ENCODE measurements around the gene KCNB1.

The KCNB1 gene

GRCh38 chr20:49471397-49471796 is 11.1 kb downstream of the KCNB1 start:
- DNase-seq (ENCODE audit: low read depth in 2 of 2, low spot score in 1 of 2), result no peak

DNA sequence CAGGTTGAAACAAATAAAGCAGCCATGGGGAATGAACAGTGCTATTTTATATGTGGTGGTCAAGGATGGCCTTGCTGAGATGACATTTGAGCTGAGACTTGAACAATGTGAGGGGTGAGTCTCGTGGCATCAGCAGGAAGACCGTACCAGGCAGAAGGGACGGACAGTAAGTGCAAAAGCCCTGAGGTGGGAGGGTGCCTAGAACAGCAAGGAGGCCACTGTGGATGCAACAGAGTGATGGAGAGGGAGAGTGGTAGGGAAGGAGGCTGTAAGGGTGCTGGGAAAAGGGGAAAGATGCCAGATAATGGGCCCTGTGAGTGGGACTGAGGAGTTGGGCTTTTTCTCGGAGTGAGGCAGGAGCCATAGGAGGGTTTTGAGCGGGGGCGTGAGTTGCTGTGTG is 11.5 kb downstream of the KCNB1 start:
- DNase-seq (ENCODE audit: low read depth in 2 of 2, low spot score in 1 of 2), result no peak

GRCh38 chr20:49469060-49469459 is 13.4 kb downstream of the KCNB1 start:
- DNase-seq (ENCODE audit: low read depth in 2 of 2, low spot score in 1 of 2), result no peak

DNA sequence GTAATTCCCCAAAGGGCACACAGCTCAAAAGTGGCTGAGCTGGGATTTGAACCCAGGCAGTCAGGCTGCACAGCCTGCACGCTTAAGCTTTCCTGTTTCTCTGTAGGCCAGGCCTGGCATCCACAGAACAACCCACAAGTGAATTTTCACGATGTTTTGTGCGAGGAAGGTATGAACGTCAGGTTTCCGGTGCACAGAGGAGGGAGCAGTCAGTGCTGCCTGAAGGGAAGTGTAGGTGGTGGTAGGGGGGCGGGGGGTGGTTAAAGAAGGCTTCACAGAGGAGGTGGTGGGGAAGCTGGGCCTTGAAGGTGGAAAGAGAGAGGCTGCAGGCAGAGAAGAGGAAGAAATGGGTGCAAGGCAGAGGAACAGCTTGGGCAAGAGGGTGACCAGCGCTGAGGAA is 14.1 kb downstream of the KCNB1 start:
- no peak for DNase-seq (ENCODE audit: low read depth in 2 of 2, low spot score in 1 of 2)

DNA sequence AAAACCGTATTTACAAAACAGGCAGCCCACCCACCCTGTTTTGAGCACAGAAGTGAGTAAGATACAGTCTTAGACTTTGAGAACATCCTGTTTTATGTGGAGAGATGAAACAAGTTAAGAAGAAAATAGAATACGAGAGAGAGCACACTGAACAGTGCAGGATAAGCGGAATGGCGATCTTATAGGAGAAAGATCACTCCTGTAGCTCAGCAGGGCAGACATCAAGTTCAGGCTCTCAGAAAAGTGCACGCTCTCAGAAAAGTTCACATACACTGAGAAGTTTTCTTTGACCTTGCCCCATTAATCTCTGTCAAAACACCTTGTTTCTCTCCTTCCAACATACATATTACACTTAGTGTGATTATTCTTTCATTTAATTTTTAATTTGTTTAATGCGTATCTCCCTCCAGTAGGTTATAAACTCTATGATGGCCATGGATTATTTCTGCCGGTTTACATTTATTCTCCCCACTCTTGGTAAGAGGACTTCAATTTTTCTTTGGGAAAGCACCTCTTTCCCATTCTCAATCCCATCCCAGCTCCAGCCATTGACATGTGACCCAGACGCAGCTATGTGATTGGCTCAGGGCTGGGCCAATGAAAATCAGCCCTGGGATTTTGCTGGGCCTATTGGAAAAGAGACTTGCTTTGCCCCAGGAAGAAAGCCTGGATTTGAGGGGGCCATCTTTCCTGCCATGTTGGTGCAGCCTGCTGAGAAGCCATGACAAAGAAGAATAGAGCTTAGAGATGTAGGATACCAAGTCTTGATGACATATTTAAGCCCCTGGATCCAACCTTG is 16.2 kb downstream of the KCNB1 start:
- DNase-seq (ENCODE audit: low read depth in 2 of 2, low spot score in 1 of 2), result no peak

DNA sequence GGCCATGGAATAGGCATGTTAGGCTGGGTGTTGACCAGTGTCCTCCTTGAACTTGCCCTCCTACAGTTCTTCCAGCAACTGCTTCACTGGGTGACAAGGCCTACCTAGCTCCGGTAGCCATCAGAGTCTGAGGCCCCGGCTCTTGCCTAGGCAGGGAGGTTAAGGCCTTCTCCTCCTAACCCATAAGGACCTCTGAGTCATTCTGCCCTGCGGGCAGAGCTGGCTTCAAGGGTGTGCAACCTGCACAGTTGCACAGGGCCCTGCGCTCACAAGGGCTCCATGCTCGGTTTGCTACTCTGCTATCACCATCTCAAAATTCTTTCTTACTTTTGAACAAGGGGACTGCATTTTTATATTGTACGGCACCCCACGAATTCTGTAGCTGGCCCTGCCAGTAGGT is 17.9 kb downstream of the KCNB1 start:
- no peak for DNase-seq (ENCODE audit: low read depth in 2 of 2, low spot score in 1 of 2)

DNA sequence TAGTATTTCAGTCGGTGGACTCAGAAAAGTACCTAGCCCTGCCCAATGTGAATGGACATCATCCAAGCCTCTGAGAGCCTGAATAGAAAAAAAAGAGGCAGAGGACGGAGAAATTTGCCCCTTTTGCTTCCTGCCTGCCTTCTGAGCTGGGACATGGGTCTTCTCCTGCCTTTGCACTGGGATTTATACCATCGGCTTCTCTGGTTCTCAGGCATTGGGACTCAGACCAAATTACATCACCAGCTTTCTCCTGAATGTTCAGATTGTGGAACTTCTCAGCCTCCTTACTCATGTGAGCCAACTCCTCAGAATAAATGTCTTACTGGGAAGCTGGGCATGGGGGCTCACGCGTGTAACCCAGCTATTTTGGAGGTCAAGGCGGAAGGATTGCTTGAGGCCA is 19.8 kb downstream of the KCNB1 start:
- no peak for DNase-seq (ENCODE audit: low read depth in 2 of 2, low spot score in 1 of 2)

DNA sequence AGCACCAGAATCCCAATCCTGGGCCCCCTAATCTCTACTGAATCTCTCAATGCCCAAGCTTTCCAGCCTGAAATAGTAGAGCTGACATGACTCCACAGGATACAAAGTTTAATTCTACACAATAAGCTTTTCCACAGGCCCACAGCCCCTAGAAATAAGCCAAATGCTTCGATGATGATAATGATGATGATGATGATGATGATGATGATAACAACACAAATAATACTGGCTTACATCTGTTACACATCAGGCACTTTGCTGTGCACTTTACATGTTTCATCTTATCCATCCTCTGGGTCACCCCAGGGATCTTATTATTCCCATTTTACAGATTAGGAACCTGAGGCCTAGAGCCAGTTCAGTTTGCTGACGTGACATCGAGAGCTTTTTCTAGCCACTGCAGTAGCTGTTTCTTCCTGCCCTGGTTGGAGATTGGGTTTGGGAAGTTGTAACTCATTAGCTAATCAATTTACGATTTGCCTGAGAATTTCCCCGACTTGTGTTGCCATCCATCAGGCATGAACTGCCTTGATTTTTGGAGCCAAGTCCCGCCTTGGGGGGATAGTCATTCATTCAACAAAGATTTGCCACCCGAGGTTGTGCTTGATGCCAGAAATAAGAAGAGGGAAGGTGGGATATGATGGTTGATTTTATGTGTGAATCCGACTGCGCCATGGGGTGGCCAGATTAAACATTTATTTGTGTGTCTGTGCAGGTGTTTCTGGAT is 20.4 kb downstream of the KCNB1 start:
- no peak for DNase-seq (ENCODE audit: low read depth in 2 of 2, low spot score in 1 of 2)

GRCh38 chr20:49460916-49461315 is 21.6 kb downstream of the KCNB1 start:
- no peak for DNase-seq (ENCODE audit: low read depth in 2 of 2, low spot score in 1 of 2)

GRCh38 chr20:49460131-49460530 is 22.3 kb downstream of the KCNB1 start:
- DNase-seq (ENCODE audit: low read depth in 2 of 2, low spot score in 1 of 2), result no peak

- DNase-seq (ENCODE audit: low read depth in 2 of 2, low spot score in 1 of 2), result no peak
Observed at GRCh38 chr20:49459684-49460083, 22.8 kb downstream of the KCNB1 start.

GRCh38 chr20:49457444-49457843 is 25.0 kb downstream of the KCNB1 start:
- DNase-seq (ENCODE audit: low read depth in 2 of 2, low spot score in 1 of 2), result no peak

DNA sequence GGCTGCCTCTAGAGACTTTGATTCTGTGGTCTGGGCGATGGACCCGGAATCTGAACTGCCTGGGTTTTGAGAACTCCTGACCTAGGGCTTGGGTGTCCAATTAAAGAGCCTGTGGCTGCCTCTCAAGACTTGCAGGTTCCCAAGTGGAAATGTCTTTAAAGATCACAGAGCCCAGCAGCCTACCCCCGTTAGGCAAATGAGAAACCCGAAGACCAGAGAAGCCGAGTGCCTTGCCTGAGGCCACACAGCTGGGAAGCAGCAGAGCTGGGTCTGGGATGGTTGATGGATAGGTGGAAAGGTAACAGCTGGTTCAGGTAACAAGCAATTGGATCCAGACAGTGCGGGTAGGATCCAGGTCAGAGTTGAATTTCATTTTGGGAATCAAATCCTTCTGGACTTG is 25.8 kb downstream of the KCNB1 start:
- DNase-seq (ENCODE audit: low read depth in 2 of 2, low spot score in 1 of 2), result no peak

DNA sequence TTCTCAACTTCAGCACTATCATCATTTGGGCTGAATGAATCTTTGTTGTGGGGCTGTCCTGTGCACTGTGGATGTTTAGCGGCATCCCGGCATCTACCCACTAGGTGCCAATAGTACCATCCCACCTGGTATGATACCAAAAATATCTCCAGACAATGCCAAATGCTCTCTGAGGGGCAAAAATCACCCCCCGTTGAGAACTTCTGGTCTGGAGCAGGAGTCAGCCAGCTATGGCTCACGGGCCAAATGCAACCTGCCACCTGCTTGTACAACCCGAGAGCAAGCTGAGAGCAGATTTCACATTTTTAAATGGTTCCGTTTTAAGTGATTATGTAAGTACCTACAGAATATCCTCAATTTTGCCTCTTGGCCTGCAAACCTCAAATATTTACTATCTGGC is 26.8 kb downstream of the KCNB1 start:
- DNase-seq (ENCODE audit: low read depth in 2 of 2, low spot score in 1 of 2), result no peak

GRCh38 chr20:49452011-49452482 is 30.4 kb downstream of the KCNB1 start:
- no peak for DNase-seq (ENCODE audit: low read depth in 2 of 2, low spot score in 1 of 2)

DNA sequence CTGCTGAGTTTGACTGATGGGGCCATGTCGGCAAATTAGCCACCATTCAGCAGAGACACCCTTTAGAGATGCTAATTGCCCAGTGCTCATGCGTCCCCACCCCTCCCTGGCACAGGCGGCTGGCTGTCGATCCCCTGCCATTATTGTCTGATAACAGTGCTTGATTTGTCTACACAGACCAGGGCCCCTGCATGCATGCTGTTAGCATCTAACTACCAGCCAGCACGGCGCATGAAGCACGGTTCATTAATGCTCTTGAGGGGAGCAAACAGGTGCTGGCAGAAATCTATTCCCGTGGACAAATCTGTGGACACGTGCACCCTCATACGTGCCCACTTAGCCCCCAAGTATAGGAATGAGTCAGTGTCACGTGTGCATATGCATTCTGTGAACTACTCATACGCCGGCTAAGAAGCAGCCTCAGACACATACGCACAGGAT is 32.2 kb downstream of the KCNB1 start:
- no peak for DNase-seq (ENCODE audit: low read depth in 2 of 2, low spot score in 1 of 2)

- DNase-seq (ENCODE audit: low read depth in 2 of 2, low spot score in 1 of 2), result no peak
Observed at GRCh38 chr20:49448917-49449316, 33.6 kb downstream of the KCNB1 start.

DNA sequence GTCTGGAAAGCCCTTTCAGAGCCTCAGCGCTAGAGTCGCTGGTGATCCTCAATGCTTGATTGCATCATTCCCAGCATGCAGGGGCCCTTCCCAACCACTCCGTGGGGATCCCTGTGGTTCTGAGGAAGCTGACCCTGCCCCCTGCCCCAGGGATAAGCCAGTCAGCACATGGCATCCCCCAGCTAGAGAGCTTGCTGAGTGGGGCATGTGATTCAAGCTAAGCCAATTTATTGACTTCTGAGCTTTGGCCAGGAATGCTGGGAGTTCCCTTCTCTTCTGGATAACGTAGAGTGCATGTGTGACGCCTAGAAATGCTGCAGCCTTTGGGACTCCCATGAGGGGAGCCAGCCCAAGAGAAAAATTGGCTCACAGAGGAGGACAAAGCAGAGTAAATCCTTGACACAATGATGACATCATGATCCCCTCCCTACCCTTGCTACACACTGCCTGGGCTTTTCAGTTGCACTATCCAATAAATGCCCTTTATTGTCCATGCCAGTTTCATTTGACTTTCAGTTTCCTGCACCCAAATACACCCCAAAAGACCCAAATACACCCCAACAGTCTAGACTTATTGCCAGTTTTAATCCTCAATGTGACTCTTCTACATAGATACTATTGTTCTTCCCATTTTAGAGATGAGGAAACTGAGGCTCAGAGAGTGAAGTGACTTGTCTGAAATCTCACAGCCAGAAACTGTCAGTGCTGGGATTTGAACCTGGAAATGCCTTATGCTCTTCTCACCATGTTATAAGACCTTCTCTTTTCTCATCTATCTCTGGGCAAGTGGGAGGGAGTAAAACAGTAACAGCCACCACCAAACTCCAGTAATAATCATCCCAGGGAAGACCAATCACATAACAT is 34.3 kb downstream of the KCNB1 start:
- DNase-seq (ENCODE audit: low read depth in 2 of 2, low spot score in 1 of 2), result no peak

- DNase-seq (ENCODE audit: low read depth in 2 of 2, low spot score in 1 of 2), result no peak
Observed at GRCh38 chr20:49447364-49447763, 35.1 kb downstream of the KCNB1 start.

DNA sequence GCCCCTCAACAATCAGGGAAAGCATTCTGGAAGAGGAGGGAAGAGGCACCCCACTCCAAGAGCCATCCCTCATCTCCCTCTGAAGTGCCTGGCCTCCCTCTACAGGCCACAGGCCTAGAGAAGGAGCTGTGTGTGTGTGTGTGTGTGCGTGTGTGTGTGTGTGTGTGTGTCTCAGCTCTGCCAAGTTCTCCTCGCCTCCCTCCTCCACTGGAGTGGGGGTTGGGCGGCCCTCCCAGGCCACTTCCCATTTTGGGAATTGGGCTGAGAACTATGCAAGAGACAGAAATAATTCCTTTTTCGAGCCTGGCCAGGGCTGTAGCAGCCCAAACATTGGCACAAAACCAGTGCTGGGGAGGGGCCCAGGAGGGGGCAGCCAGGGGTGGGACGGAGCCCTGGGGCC is 35.7 kb downstream of the KCNB1 start:
- no peak for DNase-seq (ENCODE audit: low read depth in 2 of 2, low spot score in 1 of 2)

- DNase-seq (ENCODE audit: low read depth in 2 of 2, low spot score in 1 of 2), result no peak
Observed at GRCh38 chr20:49446080-49446479, 36.4 kb downstream of the KCNB1 start.

DNA sequence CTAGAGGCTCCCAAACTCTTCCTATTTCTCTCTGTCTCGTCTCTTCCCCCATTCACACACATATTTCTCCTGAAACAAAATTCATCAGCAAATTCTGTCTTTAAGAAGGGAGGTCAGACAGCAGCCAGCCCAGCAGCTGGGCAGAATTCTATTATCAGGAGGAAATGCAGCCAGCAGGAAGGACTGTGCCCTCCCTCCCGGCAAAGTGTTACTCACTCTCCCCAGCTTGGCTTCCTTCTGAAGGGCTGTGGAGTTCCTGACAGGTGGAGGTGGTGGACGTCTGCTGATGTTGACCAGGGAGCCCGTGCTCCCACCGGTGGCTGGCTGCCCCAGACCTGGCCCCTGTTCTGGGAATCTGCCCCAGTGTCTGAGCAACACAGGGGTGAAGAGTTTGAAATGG is 37.3 kb downstream of the KCNB1 start:
- DNase-seq (ENCODE audit: low read depth in 2 of 2, low spot score in 1 of 2), result no peak
